GM23338 (cell line): ENCODE results near the gene EGFL7.

Experiments
- CREB1 ChIP-seq: fragments of 250-450 bp; sonication (Bioruptor Pico); IDR thresholded peaks from 2 replicates; pipeline ENCODE4 v1.5.0; 2020; ENCODE audit warnings: low read depth, mild to moderate bottlenecking, moderate library complexity
- EZH2 ChIP-seq: fragments of 200-600 bp; sonication (generic); IDR thresholded peaks from one replicate; pipeline ENCODE4 v1.8.0; 2017; ENCODE audit warnings: antibody characterized with exemption, mild to moderate bottlenecking, low read depth; ENCODE audit not compliant: unreplicated experiment
- JUNB ChIP-seq: IDR thresholded peaks from one replicate; pipeline ENCODE4 v1.6.1; 2016; ENCODE audit warnings: antibody characterized with exemption; ENCODE audit not compliant: unreplicated experiment
- TF ChIP-seq, protein P1 (sequence below), 2 experiments: fragments of 200-600 bp in 1 of 2; sonication (generic) in 1 of 2; conservative IDR thresholded peaks; 2 replicates each; pipeline versions ENCODE4 v1.5.1 to v1.6.1; 2016 to 2017; ENCODE audit warnings: antibody characterized with exemption in 2 of 2, low read depth in 2 of 2, mild to moderate bottlenecking in 2 of 2, moderate library complexity in 1 of 2

DNA sequence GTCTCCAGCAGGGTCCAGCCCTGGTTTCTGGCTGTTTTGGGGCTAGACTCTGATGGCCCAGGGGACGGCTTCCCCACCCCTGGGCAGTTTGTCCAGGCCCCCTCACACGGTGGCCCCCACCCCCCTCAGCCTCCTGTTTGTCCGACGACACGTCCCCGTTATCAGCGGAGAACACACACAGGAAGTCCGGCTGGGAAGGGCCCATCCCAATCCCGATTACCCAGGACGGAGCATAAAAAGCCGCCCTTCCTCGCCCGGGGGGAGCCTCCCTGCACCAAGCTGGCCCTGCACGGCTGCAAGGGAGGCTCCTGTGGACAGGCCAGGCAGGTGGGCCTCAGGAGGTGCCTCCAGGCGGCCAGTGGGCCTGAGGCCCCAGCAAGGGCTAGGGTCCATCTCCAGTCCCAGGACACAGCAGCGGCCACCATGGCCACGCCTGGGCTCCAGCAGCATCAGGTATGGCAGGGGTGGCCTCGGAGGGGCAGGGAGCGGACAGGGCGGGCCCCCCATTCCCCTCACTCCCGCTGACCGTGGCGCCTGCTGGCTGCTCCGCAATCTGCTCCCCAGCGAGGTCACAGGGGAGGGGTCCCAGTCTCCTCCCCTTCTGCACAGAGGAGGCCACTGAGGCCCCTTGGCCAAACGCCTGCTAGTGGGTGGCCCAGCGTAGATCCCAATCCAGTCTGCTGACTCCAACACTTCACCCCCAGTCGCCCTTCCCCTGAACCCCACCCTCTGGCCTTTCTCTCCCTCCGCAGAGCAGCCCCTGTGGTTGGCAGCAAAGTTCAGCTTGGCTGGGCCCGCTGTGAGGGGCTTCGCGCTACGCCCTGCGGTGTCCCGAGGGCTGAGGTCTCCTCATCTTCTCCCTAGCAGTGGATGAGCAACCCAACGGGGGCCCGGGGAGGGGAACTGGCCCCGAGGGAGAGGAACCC, at the start of gene EGFL7:
- TF ChIP-seq EZH2: no peak
- TF ChIP-seq, protein P1, sequence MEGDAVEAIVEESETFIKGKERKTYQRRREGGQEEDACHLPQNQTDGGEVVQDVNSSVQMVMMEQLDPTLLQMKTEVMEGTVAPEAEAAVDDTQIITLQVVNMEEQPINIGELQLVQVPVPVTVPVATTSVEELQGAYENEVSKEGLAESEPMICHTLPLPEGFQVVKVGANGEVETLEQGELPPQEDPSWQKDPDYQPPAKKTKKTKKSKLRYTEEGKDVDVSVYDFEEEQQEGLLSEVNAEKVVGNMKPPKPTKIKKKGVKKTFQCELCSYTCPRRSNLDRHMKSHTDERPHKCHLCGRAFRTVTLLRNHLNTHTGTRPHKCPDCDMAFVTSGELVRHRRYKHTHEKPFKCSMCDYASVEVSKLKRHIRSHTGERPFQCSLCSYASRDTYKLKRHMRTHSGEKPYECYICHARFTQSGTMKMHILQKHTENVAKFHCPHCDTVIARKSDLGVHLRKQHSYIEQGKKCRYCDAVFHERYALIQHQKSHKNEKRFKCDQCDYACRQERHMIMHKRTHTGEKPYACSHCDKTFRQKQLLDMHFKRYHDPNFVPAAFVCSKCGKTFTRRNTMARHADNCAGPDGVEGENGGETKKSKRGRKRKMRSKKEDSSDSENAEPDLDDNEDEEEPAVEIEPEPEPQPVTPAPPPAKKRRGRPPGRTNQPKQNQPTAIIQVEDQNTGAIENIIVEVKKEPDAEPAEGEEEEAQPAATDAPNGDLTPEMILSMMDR (conservative IDR thresholded peaks at IDR 0.05; ENCODE audit: low read depth in 2 of 2): no peak
- no peak for TF ChIP-seq JUNB
- TF ChIP-seq CREB1 (CRISPR knock-in tag): no peak
